GM18519 (cell line): ENCODE measurements around the gene PRKX.
"Not testable (repeated sequence)": the region's sequence is repeated elsewhere in the genome, so short reads cannot be mapped to it uniquely, and the experiment has no call there.

Experiments
- ATAC-seq: cut with Tn5 transposase; IDR thresholded peaks from one replicate; pipeline ENCODE4 v1.9.1; 2021; ENCODE audit warnings: mild to moderate bottlenecking, moderate library complexity; ENCODE audit not compliant: unreplicated experiment, low FRiP score

Gene PRKX

DNA sequence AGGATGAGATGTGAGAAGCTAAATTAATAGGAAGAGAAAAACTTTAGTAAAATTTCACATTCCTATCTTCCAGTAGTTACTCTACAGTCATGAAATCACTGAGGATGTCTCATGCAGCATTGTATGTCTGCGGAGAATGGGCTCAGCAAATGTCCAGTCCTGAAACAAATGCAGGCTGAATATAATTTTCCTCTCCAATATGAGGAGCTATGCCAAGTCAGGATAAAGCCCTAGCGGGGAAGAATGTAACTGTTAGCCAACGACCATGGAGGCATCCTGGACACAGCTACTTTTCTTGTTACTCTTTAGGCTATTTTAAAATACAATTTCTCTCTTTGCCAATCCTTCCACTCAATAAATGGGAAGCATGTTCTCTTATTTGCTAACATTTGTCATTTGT lies 127.7 kb downstream of the PRKX start:
- no peak for ATAC-seq

DNA sequence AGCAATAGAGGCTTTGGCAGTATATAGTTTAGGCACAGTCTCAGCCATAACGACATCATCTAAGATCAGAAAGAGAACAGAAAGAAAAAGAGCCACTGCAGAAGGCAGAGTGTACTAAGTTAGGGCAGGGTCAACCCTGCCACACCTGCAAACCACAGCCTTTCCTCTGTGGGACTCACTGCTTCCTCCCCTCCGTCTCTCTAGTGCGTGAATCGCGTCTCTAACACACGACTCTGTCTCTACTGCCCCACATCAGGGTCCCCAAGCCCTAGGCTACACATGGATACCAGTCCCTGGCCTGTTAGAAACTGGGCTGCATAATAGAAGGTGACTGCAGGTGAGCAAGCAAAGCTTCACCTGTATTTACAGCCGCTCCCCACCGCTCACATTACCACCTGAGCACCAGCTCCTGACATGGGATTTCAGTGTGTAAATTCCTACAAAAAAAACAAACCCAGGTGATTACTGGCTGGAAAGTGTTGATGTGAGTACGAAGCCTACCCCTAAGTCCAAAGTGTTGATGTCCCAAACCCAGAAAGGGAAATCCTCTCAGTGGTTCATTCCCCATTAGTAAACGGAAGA lies 128.9 kb downstream of the PRKX start:
- no peak for ATAC-seq

- no peak for ATAC-seq
Measured at GRCh38 chrX:3582451-3582850, 131.0 kb downstream of the PRKX start.

DNA sequence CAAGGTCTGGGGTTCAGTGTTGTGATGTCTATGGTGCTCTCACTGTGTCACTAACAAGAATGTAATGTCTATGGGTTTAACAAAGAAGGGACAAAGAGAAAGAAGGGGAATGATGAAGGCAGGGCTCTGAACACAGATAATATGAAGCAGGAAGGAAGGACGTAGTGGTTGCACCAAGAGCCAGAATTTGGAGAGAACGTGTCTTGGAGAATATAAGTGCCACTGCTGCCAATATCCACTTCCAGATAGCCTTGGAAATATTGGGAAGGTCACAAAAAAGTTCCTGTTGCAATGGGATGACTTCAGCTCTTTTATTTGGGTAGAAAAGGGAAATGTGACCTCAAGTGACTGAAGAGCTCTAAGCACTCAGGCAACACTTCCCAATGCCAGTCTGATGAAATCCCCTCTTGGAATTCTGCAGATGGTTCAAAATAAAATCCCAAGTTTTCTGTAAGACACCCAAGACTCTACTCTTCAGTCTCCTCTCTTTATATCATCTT lies 131.8 kb downstream of the PRKX start:
- ATAC-seq: no peak

- no peak for ATAC-seq
Measured at GRCh38 chrX:3577551-3577950, 135.9 kb downstream of the PRKX start.

DNA sequence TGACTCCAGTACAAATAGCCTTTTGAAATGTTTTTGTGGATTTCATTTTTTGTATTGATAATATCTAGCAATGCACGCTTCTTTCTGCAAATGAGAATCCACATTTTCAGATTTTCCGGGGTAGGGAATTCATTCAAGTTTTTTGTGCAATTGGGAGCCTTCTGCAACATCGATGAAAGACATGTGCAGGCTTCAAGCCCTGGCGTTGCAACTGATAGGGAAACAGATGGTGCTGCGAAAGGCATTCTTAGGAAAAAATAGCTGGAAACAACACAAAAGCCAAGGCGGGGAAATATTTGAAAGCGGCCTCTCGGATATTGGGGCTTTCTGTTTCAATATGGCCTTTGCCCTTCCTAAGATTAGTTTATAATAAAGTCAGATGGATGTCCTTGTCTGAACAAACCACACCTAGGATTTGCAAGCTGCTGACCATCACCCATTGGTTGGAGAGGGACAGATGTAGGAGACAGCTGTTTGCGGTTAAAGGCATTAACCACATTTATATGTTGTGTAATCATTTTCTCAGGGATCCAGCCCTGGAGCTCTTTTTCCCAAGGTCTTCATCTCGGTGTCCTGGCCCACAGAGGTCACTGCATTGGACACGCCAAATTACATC lies 136.5 kb downstream of the PRKX start:
- ATAC-seq: no peak

GRCh38 chrX:3567686-3568085 lies 145.8 kb downstream of the PRKX start:
- no peak for ATAC-seq

GRCh38 chrX:3563451-3563850 lies 150.0 kb downstream of the PRKX start:
- ATAC-seq: no peak

DNA sequence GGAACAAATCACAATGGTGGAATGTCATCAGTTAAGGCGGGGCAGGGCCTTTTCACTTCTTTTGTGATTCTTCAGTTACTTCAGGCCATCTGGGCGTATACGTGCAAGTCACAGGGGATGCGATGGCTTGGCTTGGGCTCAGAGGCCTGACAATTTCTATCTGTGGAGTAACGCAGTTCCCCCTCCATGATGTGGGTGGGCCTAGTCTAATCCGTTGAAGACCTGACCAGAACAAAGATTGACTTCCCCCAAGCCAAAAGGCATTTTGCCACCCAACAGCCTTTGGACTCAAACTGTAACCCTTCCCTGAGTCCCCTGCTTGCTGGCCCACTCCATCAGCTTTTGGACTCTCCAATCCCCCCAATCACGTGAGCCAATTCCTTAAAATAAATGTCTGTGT lies 153.4 kb downstream of the PRKX start:
- not testable (repeated sequence) for ATAC-seq
